ENCODE data around the gene RSPH10B2. TPM values are rescaled to one million over a fixed set of nuclear protein-coding genes. Genes with fewer than 3 reads are reported as not detected.
"Not testable (repeated sequence)": the region's sequence is repeated elsewhere in the genome, so short reads cannot be mapped to it uniquely, and the experiment has no call there.

The RSPH10B2 gene
- total RNA-seq, 1 experiment from 2014 or later, result 0.37 TPM

DNA sequence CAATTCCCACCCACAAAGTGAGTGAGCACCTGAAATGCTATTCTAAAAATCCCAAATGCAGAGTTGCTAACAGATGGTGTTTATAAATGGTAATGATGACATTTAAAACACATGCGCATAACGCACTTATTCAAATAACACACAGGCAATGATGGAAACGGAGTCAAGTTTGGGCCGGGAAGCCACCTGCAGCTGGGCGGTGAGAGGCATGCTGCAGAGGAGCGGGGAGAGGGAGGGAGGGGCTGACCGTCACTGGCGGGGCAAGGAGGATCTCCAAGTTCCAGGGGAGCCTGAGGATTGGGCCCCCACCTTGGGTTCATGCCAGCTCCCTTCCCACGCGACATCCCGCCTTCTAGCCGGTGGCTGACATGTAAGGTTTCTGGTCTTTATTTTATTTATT is 7.3 kb downstream of the RSPH10B2 start:
- CTCF ChIA-PET; H3K4me1 ChIP-seq (ENCODE audit: control insufficient read depth in 1 of 2, insufficient read depth in 2 of 2, low read length in 2 of 2); DNase-seq (ENCODE audit: low read depth, low spot score); H3K4me3 ChIP-seq (replicated peaks in 1 of 2; ENCODE audit: low read depth in 1 of 2, low read length in 2 of 2); H3K4me2 ChIP-seq (ENCODE audit: low read length); H3K79me2 ChIP-seq (ENCODE audit: insufficient read depth, low read length); H3K36me3 ChIP-seq (ENCODE audit: control insufficient read depth in 1 of 2, insufficient read depth in 2 of 2, low read length in 2 of 2); POLR2A ChIA-PET; intact Hi-C loops (cut with micrococcal nuclease); H3K9me2 ChIP-seq (ENCODE audit: insufficient read depth); BruUV-seq (replicated peaks); H3K27ac ChIP-seq (ENCODE audit: low read depth, low read length); H3K27me3 ChIP-seq (ENCODE audit: insufficient read depth, low read length); ATAC-seq; RAD21 ChIA-PET (ENCODE audit: low non-redundant PET in 1 of 2, low total read pairs in 2 of 2, uncharacterized antibody in 2 of 2, unreplicated experiment in 2 of 2); H3K9ac ChIP-seq (ENCODE audit: low read length); H3K9me3 ChIP-seq (ENCODE audit: control insufficient read depth in 1 of 2, insufficient read depth in 1 of 2, low read depth in 1 of 2, low read length in 2 of 2); H2AFZ ChIP-seq (ENCODE audit: low read depth, low read length, poor library complexity, severe bottlenecking); H4K20me1 ChIP-seq (ENCODE audit: insufficient read depth): not testable (repeated sequence)

DNA sequence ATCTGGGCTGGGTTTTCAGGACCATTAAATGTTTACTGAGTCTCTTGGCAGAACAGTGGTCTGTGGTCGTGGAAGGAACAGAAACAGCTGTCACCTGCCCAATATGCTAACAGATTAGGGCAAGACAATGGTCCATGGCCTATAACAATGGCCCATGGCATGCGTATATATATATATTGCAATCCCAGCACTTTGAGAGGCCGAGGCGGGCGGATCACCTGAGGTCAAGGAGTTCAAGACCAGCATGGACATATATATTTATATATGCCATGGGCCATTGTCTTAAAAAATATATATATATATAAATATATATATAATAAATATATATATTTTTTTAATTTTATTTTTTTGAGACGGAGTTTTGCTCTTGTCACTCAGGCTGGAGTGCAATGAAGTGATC is 27.7 kb downstream of the RSPH10B2 start:
- CTCF ChIA-PET; H3K27me3 ChIP-seq (ENCODE audit: insufficient read depth, low read length); H3K27ac ChIP-seq (ENCODE audit: low read depth, low read length); H3K36me3 ChIP-seq (ENCODE audit: control insufficient read depth in 1 of 2, insufficient read depth in 2 of 2, low read length in 2 of 2); DNase-seq (ENCODE audit: low read depth, low spot score); H4K20me1 ChIP-seq (ENCODE audit: insufficient read depth); intact Hi-C loops (cut with micrococcal nuclease); BruUV-seq (replicated peaks); H3K9me2 ChIP-seq (ENCODE audit: insufficient read depth); H3K9ac ChIP-seq (ENCODE audit: low read length); RAD21 ChIA-PET (ENCODE audit: low non-redundant PET in 1 of 2, low total read pairs in 2 of 2, uncharacterized antibody in 2 of 2, unreplicated experiment in 2 of 2); H3K4me1 ChIP-seq (ENCODE audit: control insufficient read depth in 1 of 2, insufficient read depth in 2 of 2, low read length in 2 of 2); H3K4me2 ChIP-seq (ENCODE audit: low read length); ATAC-seq; H3K4me3 ChIP-seq (replicated peaks in 1 of 2; ENCODE audit: low read depth in 1 of 2, low read length in 2 of 2); H3K9me3 ChIP-seq (ENCODE audit: control insufficient read depth in 1 of 2, insufficient read depth in 1 of 2, low read depth in 1 of 2, low read length in 2 of 2); POLR2A ChIA-PET; H2AFZ ChIP-seq (ENCODE audit: low read depth, low read length, poor library complexity, severe bottlenecking); H3K79me2 ChIP-seq (ENCODE audit: insufficient read depth, low read length): not testable (repeated sequence)

DNA sequence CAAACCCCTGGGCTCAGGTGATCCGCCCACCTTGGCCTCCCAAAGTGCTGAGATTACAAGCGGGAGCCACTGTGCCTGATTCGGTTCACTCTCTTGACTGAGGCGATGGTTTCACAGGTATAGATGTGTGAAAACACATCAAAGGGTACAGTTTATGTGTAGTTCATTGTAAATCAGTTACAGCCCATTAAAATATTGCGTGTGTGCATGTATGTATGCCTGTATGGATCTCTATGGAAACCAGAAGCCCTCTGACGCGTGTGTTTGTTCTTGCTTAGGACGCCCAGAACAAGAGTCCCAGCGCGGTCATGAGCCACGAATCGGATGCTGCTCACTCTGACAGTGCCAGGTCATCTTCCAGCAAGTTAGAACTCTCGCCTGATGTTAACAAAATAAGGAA is 35.5 kb downstream of the RSPH10B2 start:
- H3K9me2 ChIP-seq (ENCODE audit: insufficient read depth); POLR2A ChIA-PET; H2AFZ ChIP-seq (ENCODE audit: low read depth, low read length, poor library complexity, severe bottlenecking); intact Hi-C loops (cut with micrococcal nuclease); DNase-seq (ENCODE audit: low read depth, low spot score); H3K4me3 ChIP-seq (replicated peaks in 1 of 2; ENCODE audit: low read depth in 1 of 2, low read length in 2 of 2); H3K27ac ChIP-seq (ENCODE audit: low read depth, low read length); H3K4me2 ChIP-seq (ENCODE audit: low read length); H3K9me3 ChIP-seq (ENCODE audit: control insufficient read depth in 1 of 2, insufficient read depth in 1 of 2, low read depth in 1 of 2, low read length in 2 of 2); H3K4me1 ChIP-seq (ENCODE audit: control insufficient read depth in 1 of 2, insufficient read depth in 2 of 2, low read length in 2 of 2); CTCF ChIA-PET; H3K79me2 ChIP-seq (ENCODE audit: insufficient read depth, low read length); H3K36me3 ChIP-seq (ENCODE audit: control insufficient read depth in 1 of 2, insufficient read depth in 2 of 2, low read length in 2 of 2); H3K27me3 ChIP-seq (ENCODE audit: insufficient read depth, low read length); RAD21 ChIA-PET (ENCODE audit: low non-redundant PET in 1 of 2, low total read pairs in 2 of 2, uncharacterized antibody in 2 of 2, unreplicated experiment in 2 of 2); H3K9ac ChIP-seq (ENCODE audit: low read length); ATAC-seq; H4K20me1 ChIP-seq (ENCODE audit: insufficient read depth); BruUV-seq (replicated peaks): not testable (repeated sequence)

DNA sequence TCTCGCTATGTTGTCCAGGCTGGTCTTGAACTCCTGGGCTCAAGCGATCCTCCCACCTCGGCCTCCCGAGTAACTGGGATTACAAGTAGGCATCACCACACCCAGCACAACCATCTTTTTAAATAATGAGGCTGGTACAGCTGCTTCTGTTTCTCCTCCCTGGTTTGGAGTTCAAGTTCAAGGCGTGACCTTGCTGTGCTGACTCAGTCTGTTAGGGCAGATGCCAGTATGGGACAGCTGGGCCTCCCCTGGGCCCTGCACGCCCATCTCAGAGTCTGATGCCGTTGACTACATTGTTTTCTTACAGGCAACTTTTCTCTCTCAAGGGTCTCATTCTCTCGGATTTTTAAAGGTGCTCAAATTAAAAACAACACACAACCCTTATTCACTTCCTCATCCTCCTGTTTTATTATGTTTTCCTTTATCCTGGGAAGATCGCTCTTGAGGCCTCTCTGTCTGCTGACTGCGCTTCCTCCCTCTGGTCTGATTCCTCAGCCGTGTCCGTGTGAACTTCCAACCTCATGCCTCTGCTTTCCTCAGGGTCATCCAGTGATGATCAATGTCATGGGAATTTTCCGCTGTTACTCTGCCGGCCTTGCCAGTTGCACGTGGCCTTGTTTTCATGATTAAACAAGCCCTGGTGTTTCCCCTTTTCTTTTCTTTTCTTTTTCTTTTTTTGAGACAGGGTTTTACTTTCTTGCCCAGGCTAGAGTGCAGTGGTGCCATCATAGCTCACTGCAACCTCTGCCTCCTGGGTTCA is 38.4 kb downstream of the RSPH10B2 start:
- POLR2A ChIA-PET; H3K27me3 ChIP-seq (ENCODE audit: insufficient read depth, low read length); H3K36me3 ChIP-seq (ENCODE audit: control insufficient read depth in 1 of 2, insufficient read depth in 2 of 2, low read length in 2 of 2); H3K4me1 ChIP-seq (ENCODE audit: control insufficient read depth in 1 of 2, insufficient read depth in 2 of 2, low read length in 2 of 2); H3K9me2 ChIP-seq (ENCODE audit: insufficient read depth); BruUV-seq (replicated peaks); H3K27ac ChIP-seq (ENCODE audit: low read depth, low read length); H3K9me3 ChIP-seq (ENCODE audit: control insufficient read depth in 1 of 2, insufficient read depth in 1 of 2, low read depth in 1 of 2, low read length in 2 of 2); H3K4me3 ChIP-seq (replicated peaks in 1 of 2; ENCODE audit: low read depth in 1 of 2, low read length in 2 of 2); CTCF ChIA-PET; H2AFZ ChIP-seq (ENCODE audit: low read depth, low read length, poor library complexity, severe bottlenecking); intact Hi-C loops (cut with micrococcal nuclease); RAD21 ChIA-PET (ENCODE audit: low non-redundant PET in 1 of 2, low total read pairs in 2 of 2, uncharacterized antibody in 2 of 2, unreplicated experiment in 2 of 2); H3K4me2 ChIP-seq (ENCODE audit: low read length); H3K9ac ChIP-seq (ENCODE audit: low read length); H3K79me2 ChIP-seq (ENCODE audit: insufficient read depth, low read length); DNase-seq (ENCODE audit: low read depth, low spot score); H4K20me1 ChIP-seq (ENCODE audit: insufficient read depth): not testable (repeated sequence)
- ATAC-seq, result peak; percentile 55

Data from HCT116 (cell line).